HG02973 (cell line): ENCODE measurements around the gene SHROOM3.

Experiments
- ATAC-seq: cut with Tn5 transposase; IDR thresholded peaks from one replicate; pipeline ENCODE4 v1.9.1; 2021; ENCODE audit warnings: moderate library complexity; ENCODE audit not compliant: unreplicated experiment

SHROOM3 gene

DNA sequence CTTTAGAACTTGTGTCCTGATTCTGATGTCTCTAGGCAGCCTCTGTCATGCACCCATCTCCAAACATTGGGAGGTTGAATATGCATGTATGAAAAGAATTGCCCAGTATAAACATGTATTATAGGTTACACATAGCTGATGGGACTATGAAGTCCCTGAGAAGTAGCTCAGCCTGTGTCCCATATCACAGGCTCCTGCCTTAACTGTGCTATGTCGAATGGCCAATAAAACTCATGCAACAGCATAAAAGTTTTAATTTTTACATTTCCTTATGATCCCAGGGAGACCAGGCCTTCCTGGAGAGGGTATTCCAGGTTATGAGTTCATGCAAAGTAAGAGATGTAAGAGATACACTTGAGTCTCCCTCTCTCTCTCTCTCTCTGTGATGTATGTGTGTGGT is 217.4 kb downstream of the SHROOM3 start:
- no peak for ATAC-seq

- no peak for ATAC-seq
These were observed 219.1 kb downstream of the SHROOM3 start for GRCh38 chr4:76654084-76654483.

DNA sequence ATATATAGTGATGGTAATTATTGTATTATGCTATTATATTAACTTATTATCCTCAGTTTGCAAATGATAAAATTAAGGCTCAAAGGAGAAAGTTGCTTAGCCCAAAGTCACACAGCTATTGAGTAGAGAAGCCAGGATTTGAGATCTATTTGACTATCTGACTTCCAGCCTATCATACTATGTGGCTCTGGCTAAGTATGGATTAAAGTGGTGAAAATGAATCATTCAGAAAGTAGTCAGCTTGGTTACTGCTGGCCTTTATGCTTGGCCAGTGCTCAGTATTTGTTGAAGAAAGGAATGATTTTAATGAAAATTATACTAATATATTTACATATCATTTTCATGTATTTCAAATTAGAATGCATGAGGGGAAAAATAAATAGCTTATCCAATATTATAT is 219.8 kb downstream of the SHROOM3 start:
- no peak for ATAC-seq

DNA sequence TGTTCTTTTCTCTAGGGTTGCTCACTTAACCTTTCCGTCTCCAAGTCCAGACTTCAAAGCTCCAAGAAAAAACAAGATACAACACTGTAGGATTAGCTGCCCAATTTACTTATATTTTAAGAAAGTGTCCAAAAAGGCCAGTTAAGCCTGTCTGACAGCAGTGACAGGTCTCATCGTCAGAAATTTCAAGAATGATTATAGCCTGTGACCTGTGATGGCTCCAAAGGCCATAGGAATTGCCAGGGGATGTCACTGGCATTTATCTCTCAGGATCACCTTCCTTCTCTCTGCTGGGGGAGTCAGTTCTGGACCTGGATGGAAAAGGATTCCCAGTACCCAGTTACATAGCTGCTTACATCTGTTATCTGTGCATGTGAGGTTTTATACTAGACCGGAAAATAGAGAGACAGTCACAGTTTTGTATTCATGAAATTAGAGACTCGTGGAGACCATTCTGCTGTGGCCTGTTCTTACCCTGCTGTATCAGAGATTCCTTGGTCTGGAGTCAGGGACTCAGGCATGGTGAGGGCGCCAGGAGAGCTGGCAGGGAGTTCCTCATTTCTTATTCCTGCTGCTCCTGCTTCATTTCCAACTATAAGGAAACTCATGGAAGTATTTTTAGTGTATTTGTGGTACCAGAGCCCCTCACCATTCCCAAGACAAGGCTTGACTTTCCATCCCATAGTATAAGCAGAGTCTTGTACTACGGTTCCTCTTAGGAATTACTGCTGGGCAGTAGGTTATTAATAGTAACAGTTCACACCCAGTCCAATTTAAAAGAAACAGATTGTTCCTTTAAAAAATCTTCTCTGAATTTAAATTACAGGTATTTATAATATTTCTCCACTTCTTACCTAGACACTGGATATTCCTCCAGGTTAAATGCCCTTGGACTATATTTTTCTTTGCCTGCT is 220.8 kb downstream of the SHROOM3 start:
- no peak for ATAC-seq

DNA sequence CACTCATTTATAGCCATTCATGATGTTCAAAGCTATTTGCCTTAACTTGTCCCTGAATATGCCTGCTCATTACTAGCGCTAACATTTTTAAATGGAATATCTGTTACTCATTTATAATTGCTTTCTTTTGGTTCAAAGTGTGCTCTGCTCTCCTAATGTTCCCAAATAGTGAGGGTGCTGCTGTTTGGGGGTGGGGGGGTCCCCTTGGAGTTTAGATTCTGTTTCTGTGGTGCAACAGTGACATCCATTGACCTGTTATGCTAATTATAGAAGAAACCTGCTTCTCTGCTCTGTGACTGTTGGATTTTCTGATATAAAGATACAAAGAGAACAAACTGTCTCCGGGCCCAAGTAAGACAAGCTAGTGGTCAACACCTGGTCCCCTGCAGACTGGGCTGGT is 222.4 kb downstream of the SHROOM3 start:
- ATAC-seq: no peak

DNA sequence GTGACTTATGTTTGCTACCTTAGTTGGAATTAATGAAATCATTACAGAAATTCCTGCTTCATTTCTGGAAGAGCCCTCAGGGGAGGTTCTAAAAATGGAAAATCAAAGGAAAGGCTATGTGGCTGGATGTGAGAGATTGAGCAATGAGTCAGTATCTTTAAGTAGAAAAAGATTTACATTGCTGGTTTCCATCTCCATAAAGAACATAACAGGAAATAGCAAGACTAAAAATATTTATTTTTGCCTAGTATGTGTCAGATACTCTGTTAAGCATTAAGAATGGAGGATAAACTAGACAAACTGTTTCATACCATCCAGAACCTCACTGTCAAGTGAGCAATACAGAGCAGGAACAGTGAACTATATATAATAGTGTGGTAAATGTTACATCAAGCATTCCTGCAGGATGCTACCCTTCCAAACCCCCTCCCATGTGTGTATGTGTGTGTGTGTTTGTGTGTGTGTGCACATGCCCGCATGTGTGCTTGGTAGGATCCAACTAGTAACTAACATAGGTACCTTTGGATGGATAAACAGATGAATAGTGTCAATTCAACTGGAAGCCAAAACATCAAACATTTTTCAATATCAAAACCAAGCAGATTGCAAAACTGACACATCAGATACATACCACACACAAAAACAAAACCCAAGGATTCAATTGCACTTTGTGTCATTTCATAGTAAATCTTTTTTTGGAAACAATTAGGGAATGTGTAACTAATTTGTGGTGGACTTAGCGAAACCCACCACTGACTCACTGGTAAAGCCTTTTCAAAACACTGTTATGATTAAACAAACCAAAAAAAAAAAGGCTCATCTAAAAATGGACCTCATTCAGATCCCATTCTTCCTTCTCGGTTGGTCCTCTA is 223.4 kb downstream of the SHROOM3 start:
- ATAC-seq: peak; percentile 70

- no peak for ATAC-seq
These were observed 224.1 kb downstream of the SHROOM3 start for GRCh38 chr4:76659103-76659490.

GRCh38 chr4:76663824-76664223 is 228.8 kb downstream of the SHROOM3 start:
- ATAC-seq: no peak

GRCh38 chr4:76665153-76665552 is 230.1 kb downstream of the SHROOM3 start:
- no peak for ATAC-seq

DNA sequence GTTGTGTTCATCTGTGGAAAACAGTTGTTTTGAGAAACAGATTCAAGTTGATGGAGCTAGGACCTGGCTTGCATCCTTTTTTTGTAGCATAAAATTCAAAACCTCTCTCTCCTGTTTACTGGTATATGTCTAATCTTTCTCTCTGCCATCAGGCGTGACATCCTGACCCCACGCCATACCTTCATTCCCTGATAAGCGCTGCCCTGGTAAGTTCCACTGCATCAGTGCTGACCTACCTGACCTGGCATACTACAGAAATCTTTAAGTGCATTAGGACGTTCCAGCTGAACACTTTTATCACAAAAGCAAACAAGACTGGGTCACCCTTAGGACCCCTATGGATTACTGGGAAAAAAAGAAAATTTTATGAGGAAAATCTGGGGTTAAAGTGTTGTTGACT is 230.7 kb downstream of the SHROOM3 start:
- no peak for ATAC-seq

DNA sequence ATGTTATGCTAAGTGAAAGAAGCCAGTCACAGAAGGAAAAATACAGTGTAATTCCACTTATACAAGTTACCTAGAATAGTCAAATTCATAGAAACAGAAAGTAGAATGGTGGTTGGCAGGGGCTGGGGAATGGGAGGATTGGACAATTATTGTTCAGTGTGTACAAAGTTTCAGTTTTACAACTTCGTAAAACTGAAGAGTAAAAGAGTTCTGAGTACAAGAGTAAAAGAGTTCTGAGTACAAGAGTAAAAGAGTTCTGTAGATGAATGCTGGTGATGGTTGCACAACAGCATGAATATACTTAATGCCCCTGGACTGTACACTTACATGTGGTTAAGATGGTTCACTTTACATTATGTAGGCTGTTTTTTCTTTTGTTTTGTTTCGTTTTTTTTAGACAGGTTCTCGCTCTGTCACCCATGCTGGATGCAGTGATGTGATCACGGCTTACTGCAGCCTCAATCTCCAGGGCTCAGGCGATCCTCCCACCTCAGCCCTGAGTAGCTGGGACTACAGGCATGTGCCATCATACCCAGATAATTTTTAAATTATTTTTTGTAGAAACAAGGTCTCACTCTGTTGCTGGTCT is 232.0 kb downstream of the SHROOM3 start:
- peak; percentile 51 for ATAC-seq

DNA sequence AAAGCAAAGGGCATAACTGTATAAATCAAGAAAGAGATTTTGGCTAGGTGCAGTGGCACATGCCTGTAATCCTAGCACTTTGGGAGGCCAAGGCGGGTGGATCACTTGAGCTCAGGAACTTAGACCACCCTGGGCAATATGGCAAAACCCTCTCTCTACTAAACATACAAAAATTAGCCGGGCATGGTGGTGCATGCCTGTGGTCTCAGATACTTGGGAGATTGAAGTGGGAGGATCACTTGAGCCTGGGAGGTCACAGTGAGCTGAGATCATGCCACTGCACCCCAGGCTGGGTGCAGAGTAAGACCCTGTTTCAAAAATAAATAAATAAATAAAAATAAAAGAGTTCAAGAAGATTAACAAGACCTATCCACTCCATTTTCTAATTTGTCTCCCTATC is 235.6 kb downstream of the SHROOM3 start:
- no peak for ATAC-seq

DNA sequence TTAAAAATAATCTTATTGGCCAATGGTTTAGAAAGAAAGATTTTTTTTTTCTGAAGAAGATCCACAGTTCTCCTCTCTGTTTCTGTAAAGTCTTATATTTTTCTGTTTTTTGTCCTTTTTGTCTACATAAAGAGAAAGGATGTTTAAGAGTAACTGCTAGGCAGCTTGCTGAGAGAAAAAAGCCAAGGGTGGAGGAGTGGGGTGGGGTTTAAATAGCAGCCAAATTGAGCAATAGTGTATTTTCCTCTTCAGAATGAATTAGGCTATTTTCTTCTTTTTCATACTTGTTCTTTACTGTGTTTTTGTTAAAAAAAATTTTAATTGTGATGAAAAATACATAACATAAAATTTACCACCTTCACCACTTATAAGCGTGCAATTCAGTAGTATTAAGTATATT is 238.3 kb downstream of the SHROOM3 start:
- ATAC-seq: no peak

GRCh38 chr4:76674983-76675382 is 240.0 kb downstream of the SHROOM3 start:
- no peak for ATAC-seq

GRCh38 chr4:76677571-76678326 is 242.7 kb downstream of the SHROOM3 start:
- ATAC-seq: no peak

- ATAC-seq: no peak
These were observed 244.7 kb downstream of the SHROOM3 start for GRCh38 chr4:76679691-76680090.

DNA sequence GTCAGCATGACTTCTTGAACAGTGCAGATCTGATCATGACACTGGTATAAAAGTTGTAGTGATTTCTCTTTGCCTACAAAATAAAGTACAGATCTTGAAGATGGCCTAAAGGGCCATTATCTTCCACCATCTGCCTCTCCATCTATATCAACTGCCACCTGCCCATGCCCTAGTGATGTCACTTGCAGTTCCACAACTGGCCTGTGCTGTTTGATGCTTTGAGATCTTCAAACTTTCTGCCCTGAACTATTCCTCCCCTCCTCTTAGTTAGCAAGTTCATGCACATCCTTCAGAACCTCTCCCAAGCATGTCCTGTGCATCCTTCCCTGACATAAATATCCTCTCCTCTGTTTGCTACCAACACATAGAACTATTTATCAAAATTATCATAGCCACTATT is 245.9 kb downstream of the SHROOM3 start:
- ATAC-seq: peak; percentile 66

GRCh38 chr4:76681996-76682395 is 247.0 kb downstream of the SHROOM3 start:
- ATAC-seq: no peak

GRCh38 chr4:76683144-76683543 is 248.1 kb downstream of the SHROOM3 start:
- no peak for ATAC-seq

DNA sequence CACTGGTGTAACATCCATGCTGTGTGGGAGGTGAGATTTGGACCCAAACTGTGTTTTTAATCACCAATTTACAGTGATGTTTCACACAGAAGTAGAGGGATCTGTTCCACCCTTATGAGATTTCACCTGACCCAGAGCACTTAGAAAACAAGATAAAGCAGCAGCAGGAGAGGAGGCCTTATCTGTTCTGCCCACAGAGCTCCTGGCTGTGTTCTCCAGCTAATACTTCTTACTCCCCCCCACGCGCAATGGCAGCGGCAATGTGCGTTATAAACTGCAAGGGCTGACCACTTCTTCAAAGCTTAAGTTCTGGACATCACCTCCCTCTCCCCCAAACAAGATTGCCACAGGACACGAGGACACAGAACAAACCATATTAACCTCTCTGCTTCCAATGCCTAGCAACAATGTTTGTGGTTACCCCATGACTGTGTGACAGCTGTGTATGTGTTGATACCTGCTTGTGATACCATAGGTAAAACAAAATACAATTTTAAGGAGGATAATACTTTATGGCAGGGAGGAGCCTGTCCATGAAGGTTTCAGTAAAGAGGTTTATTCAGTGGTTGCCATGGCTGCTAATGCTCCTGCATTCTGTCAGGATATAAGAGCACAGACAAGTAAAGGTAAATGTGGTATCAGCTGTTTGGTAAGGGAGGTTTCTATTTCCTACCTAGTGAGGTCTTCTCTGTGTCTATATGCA is 252.9 kb downstream of the SHROOM3 start:
- ATAC-seq: no peak
